ENCODE data around the gene KHNYN.

GRCh38 chr14:24465805-24466204, 36.1 kb downstream of the KHNYN start:
- TF ChIP-seq CTCF (conservative IDR thresholded peaks at IDR 0.05; ENCODE audit: low read length) (no peak), EZH2phosphoT487 (IDR thresholded peaks at IDR 0.05; ENCODE audit: borderline replicate concordance, low read depth, low read length) (no peak)
